H9 (cell line): Measurements from ENCODE around the gene DGKB. TPM values are rescaled to one million over a fixed set of nuclear protein-coding genes. Genes with fewer than 3 reads are reported as not detected.

Source experiments
- DNase-seq: peaks from one replicate; pipeline ENCODE4 v3.0.0-alpha.2; 2017
- H2AFZ ChIP-seq: one replicate; pipeline ENCODE4 v1.6.1; 2013; ENCODE audit warnings: mild to moderate bottlenecking, low read length, control low read depth, moderate library complexity
- H2AK5ac ChIP-seq: 2 replicates; pipeline ENCODE4 v1.6.1; 2013; ENCODE audit warnings: low read length, control low read depth, mixed read lengths; ENCODE audit not compliant: insufficient read length
- H2BK120ac ChIP-seq: one replicate; pipeline ENCODE4 v1.6.1; 2013; ENCODE audit warnings: low read depth, mild to moderate bottlenecking, low read length, control low read depth, inconsistent platforms; ENCODE audit not compliant: poor library complexity, severe bottlenecking
- H2BK12ac ChIP-seq: 2 replicates; pipeline ENCODE4 v1.6.1; 2013; ENCODE audit warnings: low read length, control low read depth, mixed read lengths, low read depth; ENCODE audit not compliant: insufficient read length
- H2BK15ac ChIP-seq: 2 replicates; pipeline ENCODE4 v1.6.1; 2013; ENCODE audit warnings: low read depth, low read length, control low read depth
- H2BK20ac ChIP-seq: one replicate; pipeline ENCODE4 v1.6.1; 2013; ENCODE audit warnings: low read depth, mild to moderate bottlenecking, low read length, control low read depth, inconsistent platforms; ENCODE audit not compliant: poor library complexity, severe bottlenecking
- H2BK5ac ChIP-seq: 2 replicates; pipeline ENCODE4 v1.6.1; 2013; ENCODE audit warnings: low read length, control low read depth, mixed read lengths; ENCODE audit not compliant: insufficient read length
- H3K14ac ChIP-seq: 2 replicates; pipeline ENCODE4 v1.6.1; 2013; ENCODE audit warnings: low read length, control low read depth; ENCODE audit not compliant: insufficient read depth
- H3K18ac ChIP-seq: 2 replicates; pipeline ENCODE4 v1.6.1; 2013; ENCODE audit warnings: low read depth, mild to moderate bottlenecking, mixed read lengths, low read length, control low read depth; ENCODE audit not compliant: insufficient read length
- H3K23ac ChIP-seq: 2 replicates; pipeline ENCODE4 v1.6.1; 2013; ENCODE audit warnings: low read length, control low read depth, mixed read lengths, low read depth; ENCODE audit not compliant: insufficient read length
- H3K23me2 ChIP-seq: 2 replicates; pipeline ENCODE4 v1.6.1; 2013; ENCODE audit warnings: low read depth, mild to moderate bottlenecking, mixed read lengths, low read length, control low read depth; ENCODE audit not compliant: insufficient read length, poor library complexity, severe bottlenecking
- H3K27ac ChIP-seq: 2 replicates; pipeline ENCODE4 v1.5.1; 2013; ENCODE audit warnings: low read length, control low read depth, mixed read lengths, low read depth; ENCODE audit not compliant: insufficient read length
- H3K27me3 ChIP-seq: 2 replicates; pipeline ENCODE4 v1.6.1; 2013; ENCODE audit warnings: low read length, control low read depth, inconsistent platforms; ENCODE audit not compliant: insufficient read depth
- H3K4ac ChIP-seq: 2 replicates; pipeline ENCODE4 v1.6.1; 2013; ENCODE audit warnings: low read depth, mild to moderate bottlenecking, control low read depth, inconsistent platforms, low read length, moderate library complexity
- H3K4me1 ChIP-seq: 2 replicates; pipeline ENCODE4 v1.6.1; 2013; ENCODE audit warnings: low read length, control low read depth, inconsistent platforms; ENCODE audit not compliant: insufficient read depth
- H3K4me2 ChIP-seq: 2 replicates; pipeline ENCODE4 v1.6.1; 2013; ENCODE audit warnings: low read length, control low read depth, mixed read lengths; ENCODE audit not compliant: insufficient read length, insufficient read depth
- H3K56ac ChIP-seq: 2 replicates; pipeline ENCODE4 v1.6.1; 2013; ENCODE audit warnings: low read depth, mild to moderate bottlenecking, mixed read lengths, low read length, control low read depth; ENCODE audit not compliant: insufficient read length
- H3K79me1 ChIP-seq: 2 replicates; pipeline ENCODE4 v1.6.1; 2013; ENCODE audit warnings: low read depth, mild to moderate bottlenecking, moderate library complexity, low read length, control low read depth, inconsistent platforms; ENCODE audit not compliant: insufficient read depth, poor library complexity, severe bottlenecking
- H3K79me2 ChIP-seq: 2 replicates; pipeline ENCODE4 v1.6.1; 2013; ENCODE audit warnings: low read length, control low read depth, inconsistent platforms; ENCODE audit not compliant: insufficient read depth
- H3K9ac ChIP-seq: 2 replicates; pipeline ENCODE4 v1.6.1; 2013; ENCODE audit warnings: low read length, control low read depth, mixed read lengths; ENCODE audit not compliant: insufficient read length; ENCODE audit errors: extremely low read depth
- H3K9me3 ChIP-seq: one replicate; pipeline ENCODE4 v1.6.1; 2013; ENCODE audit warnings: low read depth, low read length, inconsistent platforms; ENCODE audit not compliant: control insufficient read depth
- H3T11ph ChIP-seq: one replicate; pipeline ENCODE4 v1.6.1; 2013; ENCODE audit warnings: mild to moderate bottlenecking, low read length, control low read depth, inconsistent platforms
- H4K20me1 ChIP-seq: one replicate; pipeline ENCODE4 v1.6.1; 2013; ENCODE audit not compliant: control insufficient read depth, insufficient read length, insufficient read depth
- H4K5ac ChIP-seq: 2 replicates; pipeline ENCODE4 v1.6.1; 2013; ENCODE audit warnings: low read depth, mild to moderate bottlenecking, mixed read lengths, low read length, control low read depth; ENCODE audit not compliant: insufficient read length
- H4K8ac ChIP-seq: replicated peaks from 2 replicates; pipeline ENCODE4 v1.6.1; 2013; ENCODE audit warnings: low read length, control low read depth, mixed read lengths, low read depth; ENCODE audit not compliant: insufficient read length
- H4K91ac ChIP-seq: 2 replicates; pipeline ENCODE4 v1.6.1; 2013; ENCODE audit warnings: low read depth, mild to moderate bottlenecking, moderate library complexity, mixed read lengths, low read length, control low read depth; ENCODE audit not compliant: insufficient read length
- H3K27ac Mint-ChIP-seq, 3 experiments: 2 replicates in 2 of 3; 3 replicates in 1 of 3; pipeline ENCODE4 v1.8.0; 2020 to 2021; ENCODE audit warnings: mixed read lengths in 3 of 3, mild to moderate bottlenecking in 1 of 3, moderate library complexity in 1 of 3
- H3K27me3 Mint-ChIP-seq: 2 replicates; pipeline ENCODE4 v1.8.0; 2021; ENCODE audit warnings: low read depth, mild to moderate bottlenecking, moderate library complexity, mixed read lengths
- H3K36me3 Mint-ChIP-seq, 3 experiments: 2 replicates in 2 of 3; 3 replicates in 1 of 3; pipeline ENCODE4 v1.8.0; 2020 to 2021; ENCODE audit warnings: low read depth in 3 of 3, mixed read lengths in 3 of 3; ENCODE audit not compliant: insufficient read depth in 1 of 3
- H3K4me1 Mint-ChIP-seq, 2 experiments: 2 replicates each; pipeline ENCODE4 v1.8.0; 2020; ENCODE audit warnings: mixed read lengths in 2 of 2
- H3K4me3 Mint-ChIP-seq, 2 experiments: 2 replicates in 1 of 2; 3 replicates in 1 of 2; pipeline ENCODE4 v1.8.0; 2020 to 2021; ENCODE audit warnings: mild to moderate bottlenecking in 2 of 2, mixed read lengths in 2 of 2, moderate library complexity in 1 of 2
- H3K9me3 Mint-ChIP-seq, 2 experiments: 2 replicates in 1 of 2; 3 replicates in 1 of 2; pipeline ENCODE4 v1.8.0; 2020; ENCODE audit warnings: mild to moderate bottlenecking in 2 of 2, mixed read lengths in 2 of 2, moderate library complexity in 1 of 2
- WGBS: extraction: QIAGEN DNeasy Blood & Tissue Kit; methylation state at CpG from one replicate; pipeline ENCODE4 v1.1.7; 2013; ENCODE audit warnings: missing lambda C conversion rate, low lambda C conversion rate, mixed read lengths; ENCODE audit not compliant: insufficient read length; ENCODE audit errors: extremely low coverage; 5-methylcytosine and 5-hydroxymethylcytosine counted together
- total RNA-seq: library from RNA; stranded (reverse); gene quantifications from 2 replicates; pipeline ENCODE4 v1.2.1, GENCODE V29; 2021
- TF ChIP-seq, protein P1 (sequence below): fragments of 200-600 bp; sonication (generic); conservative IDR thresholded peaks from 3 replicates; pipeline ENCODE4 v1.8.0; 2021; ENCODE audit warnings: antibody characterized with exemption, mild to moderate bottlenecking

DGKB gene
- total RNA-seq, 1 experiment from 2014 or later, result 0.26 TPM

GRCh38 chr7:14551310-14551709 lies 351.2 kb downstream of the DGKB start:
- no peaks in the 10 kb centered on the region for H3K79me1 ChIP-seq
- H3K27me3 Mint-ChIP-seq, result no peaks in the 10 kb centered on the region

More at GRCh38 chr7:14551310-14551709, 351.2 kb downstream of the DGKB start:
- Histone ChIP-seq H3K14ac (no peak overlapping the region), H3K23me2 (no peaks in the 10 kb centered on the region), H2BK15ac (no peak overlapping the region), H3T11ph (no peak overlapping the region), H3K56ac (no peak overlapping the region), H3K9ac (no peak overlapping the region), H3K9me3 (no peaks in the 10 kb centered on the region), H3K27ac (no peak overlapping the region), H4K20me1 (no peaks in the 10 kb centered on the region), H3K4me1 (no peaks in the 10 kb centered on the region), H2AK5ac (no peak overlapping the region), H2BK5ac (no peak overlapping the region), H3K23ac (no peak overlapping the region), H2AFZ (no peak overlapping the region), H3K27me3 (no peaks in the 10 kb centered on the region), H2BK120ac (no peak overlapping the region), H4K8ac (no peak overlapping the region), H2BK20ac (no peak overlapping the region), H3K18ac (no peak overlapping the region), H4K91ac (no peak overlapping the region), H3K79me2 (no peaks in the 10 kb centered on the region), H4K5ac (no peak overlapping the region), H3K4me2 (no peak overlapping the region), H2BK12ac (no peak overlapping the region), H3K4ac (no peak overlapping the region)
- Mint-ChIP-seq H3K9me3 (no peaks in the 10 kb centered on the region), H3K36me3 (no peaks in the 10 kb centered on the region), H3K4me1 (no peaks in the 10 kb centered on the region), H3K27ac (no peak overlapping the region), H3K4me3 (no peak overlapping the region)
- no peak for DNase-seq
- TF ChIP-seq, protein P1, sequence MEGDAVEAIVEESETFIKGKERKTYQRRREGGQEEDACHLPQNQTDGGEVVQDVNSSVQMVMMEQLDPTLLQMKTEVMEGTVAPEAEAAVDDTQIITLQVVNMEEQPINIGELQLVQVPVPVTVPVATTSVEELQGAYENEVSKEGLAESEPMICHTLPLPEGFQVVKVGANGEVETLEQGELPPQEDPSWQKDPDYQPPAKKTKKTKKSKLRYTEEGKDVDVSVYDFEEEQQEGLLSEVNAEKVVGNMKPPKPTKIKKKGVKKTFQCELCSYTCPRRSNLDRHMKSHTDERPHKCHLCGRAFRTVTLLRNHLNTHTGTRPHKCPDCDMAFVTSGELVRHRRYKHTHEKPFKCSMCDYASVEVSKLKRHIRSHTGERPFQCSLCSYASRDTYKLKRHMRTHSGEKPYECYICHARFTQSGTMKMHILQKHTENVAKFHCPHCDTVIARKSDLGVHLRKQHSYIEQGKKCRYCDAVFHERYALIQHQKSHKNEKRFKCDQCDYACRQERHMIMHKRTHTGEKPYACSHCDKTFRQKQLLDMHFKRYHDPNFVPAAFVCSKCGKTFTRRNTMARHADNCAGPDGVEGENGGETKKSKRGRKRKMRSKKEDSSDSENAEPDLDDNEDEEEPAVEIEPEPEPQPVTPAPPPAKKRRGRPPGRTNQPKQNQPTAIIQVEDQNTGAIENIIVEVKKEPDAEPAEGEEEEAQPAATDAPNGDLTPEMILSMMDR, result no peak
- WGBS, result no CpG with 5 or more reads among the region's 1 CpG
